ENCODE results near the gene TMEM131L.

DNA sequence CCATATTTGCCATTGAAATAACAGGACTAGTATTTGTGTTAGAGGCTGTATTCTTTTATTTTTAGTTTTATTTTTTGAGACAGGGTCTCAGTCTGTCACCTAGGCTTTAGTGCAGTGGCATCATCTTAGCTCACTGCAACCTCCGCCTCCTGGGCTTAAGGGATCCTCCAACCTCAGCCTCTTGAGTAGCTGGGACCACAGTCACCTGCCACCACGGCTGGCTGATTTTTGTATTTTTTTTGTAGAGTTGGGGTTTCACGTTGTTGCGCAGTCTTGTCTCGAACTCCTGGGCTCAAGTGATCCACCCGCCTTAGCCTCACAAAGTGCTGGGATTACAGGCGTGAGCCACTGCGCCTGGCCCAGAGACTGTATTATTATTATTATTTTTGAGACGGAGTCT is 15.3 kb downstream of the TMEM131L start:
- TF ChIP-seq, protein P1, sequence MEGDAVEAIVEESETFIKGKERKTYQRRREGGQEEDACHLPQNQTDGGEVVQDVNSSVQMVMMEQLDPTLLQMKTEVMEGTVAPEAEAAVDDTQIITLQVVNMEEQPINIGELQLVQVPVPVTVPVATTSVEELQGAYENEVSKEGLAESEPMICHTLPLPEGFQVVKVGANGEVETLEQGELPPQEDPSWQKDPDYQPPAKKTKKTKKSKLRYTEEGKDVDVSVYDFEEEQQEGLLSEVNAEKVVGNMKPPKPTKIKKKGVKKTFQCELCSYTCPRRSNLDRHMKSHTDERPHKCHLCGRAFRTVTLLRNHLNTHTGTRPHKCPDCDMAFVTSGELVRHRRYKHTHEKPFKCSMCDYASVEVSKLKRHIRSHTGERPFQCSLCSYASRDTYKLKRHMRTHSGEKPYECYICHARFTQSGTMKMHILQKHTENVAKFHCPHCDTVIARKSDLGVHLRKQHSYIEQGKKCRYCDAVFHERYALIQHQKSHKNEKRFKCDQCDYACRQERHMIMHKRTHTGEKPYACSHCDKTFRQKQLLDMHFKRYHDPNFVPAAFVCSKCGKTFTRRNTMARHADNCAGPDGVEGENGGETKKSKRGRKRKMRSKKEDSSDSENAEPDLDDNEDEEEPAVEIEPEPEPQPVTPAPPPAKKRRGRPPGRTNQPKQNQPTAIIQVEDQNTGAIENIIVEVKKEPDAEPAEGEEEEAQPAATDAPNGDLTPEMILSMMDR (IDR thresholded peaks at IDR 0.05 in 2 of 3, conservative IDR thresholded peaks at IDR 0.05 in 1 of 3; ENCODE audit: borderline replicate concordance in 1 of 3, insufficient read depth in 1 of 3, low read depth in 2 of 3, low read length in 2 of 3), result no peak
- TF ChIP-seq YY1 (IDR thresholded peaks at IDR 0.05; ENCODE audit: extremely low read depth, insufficient replicate concordance, low read depth, low read length), result no peak
- no peak for TF ChIP-seq POLR2A (IDR thresholded peaks at IDR 0.05; ENCODE audit: borderline replicate concordance, extremely low read depth, insufficient read depth, insufficient read length)
- TF ChIP-seq, protein P2, sequence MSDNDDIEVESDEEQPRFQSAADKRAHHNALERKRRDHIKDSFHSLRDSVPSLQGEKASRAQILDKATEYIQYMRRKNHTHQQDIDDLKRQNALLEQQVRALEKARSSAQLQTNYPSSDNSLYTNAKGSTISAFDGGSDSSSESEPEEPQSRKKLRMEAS (IDR thresholded peaks at IDR 0.05), result no peak
- TF ChIP-seq, protein P3, sequence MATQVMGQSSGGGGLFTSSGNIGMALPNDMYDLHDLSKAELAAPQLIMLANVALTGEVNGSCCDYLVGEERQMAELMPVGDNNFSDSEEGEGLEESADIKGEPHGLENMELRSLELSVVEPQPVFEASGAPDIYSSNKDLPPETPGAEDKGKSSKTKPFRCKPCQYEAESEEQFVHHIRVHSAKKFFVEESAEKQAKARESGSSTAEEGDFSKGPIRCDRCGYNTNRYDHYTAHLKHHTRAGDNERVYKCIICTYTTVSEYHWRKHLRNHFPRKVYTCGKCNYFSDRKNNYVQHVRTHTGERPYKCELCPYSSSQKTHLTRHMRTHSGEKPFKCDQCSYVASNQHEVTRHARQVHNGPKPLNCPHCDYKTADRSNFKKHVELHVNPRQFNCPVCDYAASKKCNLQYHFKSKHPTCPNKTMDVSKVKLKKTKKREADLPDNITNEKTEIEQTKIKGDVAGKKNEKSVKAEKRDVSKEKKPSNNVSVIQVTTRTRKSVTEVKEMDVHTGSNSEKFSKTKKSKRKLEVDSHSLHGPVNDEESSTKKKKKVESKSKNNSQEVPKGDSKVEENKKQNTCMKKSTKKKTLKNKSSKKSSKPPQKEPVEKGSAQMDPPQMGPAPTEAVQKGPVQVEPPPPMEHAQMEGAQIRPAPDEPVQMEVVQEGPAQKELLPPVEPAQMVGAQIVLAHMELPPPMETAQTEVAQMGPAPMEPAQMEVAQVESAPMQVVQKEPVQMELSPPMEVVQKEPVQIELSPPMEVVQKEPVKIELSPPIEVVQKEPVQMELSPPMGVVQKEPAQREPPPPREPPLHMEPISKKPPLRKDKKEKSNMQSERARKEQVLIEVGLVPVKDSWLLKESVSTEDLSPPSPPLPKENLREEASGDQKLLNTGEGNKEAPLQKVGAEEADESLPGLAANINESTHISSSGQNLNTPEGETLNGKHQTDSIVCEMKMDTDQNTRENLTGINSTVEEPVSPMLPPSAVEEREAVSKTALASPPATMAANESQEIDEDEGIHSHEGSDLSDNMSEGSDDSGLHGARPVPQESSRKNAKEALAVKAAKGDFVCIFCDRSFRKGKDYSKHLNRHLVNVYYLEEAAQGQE (IDR thresholded peaks at IDR 0.05; ENCODE audit: low read depth), result no peak
